Astrocyte (in vitro differentiated cells and primary cell): Measurements from ENCODE around the gene VKORC1L1. TPM values are rescaled to one million over a fixed set of nuclear protein-coding genes. Genes with fewer than 3 reads are reported as not detected.
"Not testable (repeated sequence)": the region's sequence is repeated elsewhere in the genome, so short reads cannot be mapped to it uniquely, and the experiment has no call there.

Source experiments
- DNase-seq: peaks from one replicate; pipeline ENCODE4 v3.0.0-alpha.2; 2010; ENCODE audit warnings: low read depth
- FAIRE-seq: peaks from 2 replicates; lab custom pipeline; 2011; peaks lifted over from hg19 to GRCh38; lab: Jason Lieb, UNC
- H2AFZ ChIP-seq: 2 replicates; pipeline ENCODE4 v1.6.0; 2012; ENCODE audit warnings: low read depth, low read length, inconsistent platforms
- H3K27ac ChIP-seq: 2 replicates; pipeline ENCODE4 v1.5.1; 2011; ENCODE audit warnings: low read depth, low read length, inconsistent platforms
- H3K27me3 ChIP-seq: 2 replicates; pipeline ENCODE4 v1.6.0; 2011; ENCODE audit warnings: low read length, inconsistent platforms; ENCODE audit not compliant: insufficient read depth
- H3K36me3 ChIP-seq: 2 replicates; pipeline ENCODE4 v1.5.1; 2011; ENCODE audit warnings: low read length, inconsistent platforms; ENCODE audit not compliant: insufficient read depth
- H3K4me1 ChIP-seq: 2 replicates; pipeline ENCODE4 v1.5.1; 2011; ENCODE audit warnings: low read length, inconsistent platforms; ENCODE audit not compliant: insufficient read depth
- H3K4me2 ChIP-seq: 2 replicates; pipeline ENCODE4 v1.6.0; 2012; ENCODE audit warnings: low read length, inconsistent platforms
- H3K4me3 ChIP-seq: 2 replicates; pipeline ENCODE4 v1.5.1; 2011; ENCODE audit warnings: low read depth, mild to moderate bottlenecking, low read length, inconsistent platforms; ENCODE audit not compliant: insufficient read depth
- H3K79me2 ChIP-seq: 2 replicates; pipeline ENCODE4 v1.6.0; 2012; ENCODE audit warnings: mild to moderate bottlenecking, low read length, inconsistent platforms; ENCODE audit not compliant: insufficient read depth
- H3K9ac ChIP-seq: 2 replicates; pipeline ENCODE4 v1.6.0; 2012; ENCODE audit warnings: mild to moderate bottlenecking, low read length, inconsistent platforms
- H3K9me3 ChIP-seq: 2 replicates; pipeline ENCODE4 v1.5.1; 2012; ENCODE audit warnings: low read depth, mild to moderate bottlenecking, low read length, inconsistent platforms; ENCODE audit not compliant: insufficient read depth
- H4K20me1 ChIP-seq: 2 replicates; pipeline ENCODE4 v1.6.0; 2012; ENCODE audit warnings: low read length, inconsistent platforms; ENCODE audit not compliant: insufficient read depth
- H3K27ac Mint-ChIP-seq: one replicate; pipeline ENCODE4 v1.8.0; 2021; ENCODE audit warnings: mild to moderate bottlenecking, mixed read lengths; ENCODE audit not compliant: unreplicated experiment
- H3K27me3 Mint-ChIP-seq: one replicate; pipeline ENCODE4 v1.8.0; 2021; ENCODE audit warnings: low read depth, mixed read lengths; ENCODE audit not compliant: unreplicated experiment
- H3K36me3 Mint-ChIP-seq: one replicate; pipeline ENCODE4 v1.8.0; 2021; ENCODE audit warnings: low read depth, mixed read lengths; ENCODE audit not compliant: unreplicated experiment
- H3K4me1 Mint-ChIP-seq: one replicate; pipeline ENCODE4 v1.8.0; 2021; ENCODE audit warnings: low read depth, mixed read lengths; ENCODE audit not compliant: unreplicated experiment
- H3K4me3 Mint-ChIP-seq: one replicate; pipeline ENCODE4 v1.8.0; 2021; ENCODE audit warnings: mild to moderate bottlenecking, moderate library complexity, mixed read lengths; ENCODE audit not compliant: unreplicated experiment
- H3K9me3 Mint-ChIP-seq: one replicate; pipeline ENCODE4 v1.8.0; 2021; ENCODE audit warnings: mild to moderate bottlenecking, mixed read lengths; ENCODE audit not compliant: unreplicated experiment
- CTCF ChIP-seq: IDR thresholded peaks from 2 replicates; pipeline ENCODE4 v1.5.1; 2011; ENCODE audit warnings: low read depth, mild to moderate bottlenecking, inconsistent platforms, low read length, moderate library complexity; ENCODE audit not compliant: insufficient read depth
- EZH2 ChIP-seq: IDR thresholded peaks from 2 replicates; pipeline ENCODE4 v1.6.1; 2012; ENCODE audit warnings: mild to moderate bottlenecking, low read length, inconsistent platforms; ENCODE audit not compliant: insufficient read depth
- total RNA-seq: library from RNA; stranded (reverse); gene quantifications from 2 replicates; pipeline ENCODE4 v1.2.1, GENCODE V29; 2021

Gene VKORC1L1
- total RNA-seq, 1 donor from 2014 or later = 32.3 TPM

- H3K27me3 ChIP-seq, H3K27ac ChIP-seq, H3K27ac Mint-ChIP-seq, H3K27me3 Mint-ChIP-seq, H3K4me2 ChIP-seq, H3K9ac ChIP-seq, H4K20me1 ChIP-seq, DNase-seq, H3K36me3 Mint-ChIP-seq, H3K4me1 Mint-ChIP-seq, H3K9me3 Mint-ChIP-seq, FAIRE-seq, H3K36me3 ChIP-seq, H3K9me3 ChIP-seq, H2AFZ ChIP-seq, H3K4me3 ChIP-seq, H3K4me3 Mint-ChIP-seq, H3K4me1 ChIP-seq: not testable (repeated sequence)
- H3K79me2 ChIP-seq = peaks cover 24% of the 10 kb centered on the region
Observed at GRCh38 chr7:65889722-65890121, 16.8 kb downstream of the VKORC1L1 start.

DNA sequence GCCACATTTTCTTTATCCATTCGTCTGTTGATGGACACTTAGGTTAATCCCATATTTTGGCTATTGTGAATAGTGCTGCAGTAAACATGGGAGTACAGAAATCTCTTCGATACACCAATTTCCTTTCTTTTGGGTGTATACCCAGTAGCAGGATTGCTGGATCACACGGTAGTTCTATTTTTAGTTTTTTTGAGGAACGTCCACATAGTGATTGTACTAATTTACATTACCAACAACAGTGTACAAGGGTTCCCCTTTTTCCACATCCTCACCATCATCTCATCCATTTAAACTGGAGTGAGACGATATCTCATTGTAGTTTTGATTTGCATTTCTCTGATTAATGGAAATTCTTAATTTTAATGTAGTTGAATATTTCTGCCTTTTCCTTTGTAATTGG, 19.3 kb downstream of the VKORC1L1 start:
- H3K4me3 Mint-ChIP-seq = no peak overlapping the region
- H4K20me1 ChIP-seq = peaks cover 11% of the 10 kb centered on the region
- H3K4me2 ChIP-seq = no peak overlapping the region
- no peaks in the 10 kb centered on the region for H3K36me3 ChIP-seq
- no peaks in the 10 kb centered on the region for H3K27me3 ChIP-seq
- no peaks in the 10 kb centered on the region for H3K4me1 Mint-ChIP-seq
- peaks cover 3% of the 10 kb centered on the region for H3K36me3 Mint-ChIP-seq
- no peak overlapping the region for H2AFZ ChIP-seq
- peaks cover 20% of the 10 kb centered on the region for H3K79me2 ChIP-seq
- no peak overlapping the region for H3K9ac ChIP-seq
- no peak overlapping the region for H3K4me3 ChIP-seq
- no peaks in the 10 kb centered on the region for H3K4me1 ChIP-seq
- no peak for FAIRE-seq
- H3K27me3 Mint-ChIP-seq = no peaks in the 10 kb centered on the region
- no peak overlapping the region for H3K27ac ChIP-seq
- no peak for DNase-seq
- H3K9me3 ChIP-seq = no peaks in the 10 kb centered on the region
- TF ChIP-seq EZH2 (no peak), CTCF (no peak)
- no peak overlapping the region for H3K27ac Mint-ChIP-seq
- no peaks in the 10 kb centered on the region for H3K9me3 Mint-ChIP-seq

DNA sequence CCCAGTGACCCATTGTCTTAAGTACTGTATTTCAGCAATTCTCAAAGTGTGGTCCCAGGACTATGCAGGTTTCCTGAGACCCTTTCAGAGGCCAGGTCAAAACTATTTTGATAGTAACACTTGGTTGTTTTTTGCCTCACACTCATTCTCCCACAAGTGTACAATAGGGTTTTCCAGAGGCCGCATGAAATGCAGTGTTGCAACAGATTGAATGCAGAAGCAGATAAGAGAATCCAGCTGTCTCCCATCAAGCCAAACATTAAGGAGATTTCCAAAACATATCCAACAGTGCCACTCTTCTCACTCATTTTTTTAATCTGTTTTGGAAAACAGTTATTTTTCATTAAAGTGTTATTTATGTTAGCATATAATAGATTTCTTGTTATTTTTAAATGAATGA, 20.0 kb downstream of the VKORC1L1 start:
- TF ChIP-seq EZH2 (no peak), CTCF (no peak)
- Histone ChIP-seq H3K27me3 (no peaks in the 10 kb centered on the region), H3K4me3 (no peak overlapping the region), H3K4me2 (no peak overlapping the region), H3K4me1 (no peaks in the 10 kb centered on the region), H3K9ac (no peak overlapping the region), H2AFZ (no peak overlapping the region), H3K36me3 (no peaks in the 10 kb centered on the region), H4K20me1 (peaks cover 11% of the 10 kb centered on the region), H3K79me2 (peaks cover 15% of the 10 kb centered on the region), H3K27ac (no peak overlapping the region), H3K9me3 (no peaks in the 10 kb centered on the region)
- peaks cover 3% of the 10 kb centered on the region for H3K36me3 Mint-ChIP-seq
- H3K9me3 Mint-ChIP-seq = no peaks in the 10 kb centered on the region
- no peak overlapping the region for H3K27ac Mint-ChIP-seq
- no peaks in the 10 kb centered on the region for H3K27me3 Mint-ChIP-seq
- no peaks in the 10 kb centered on the region for H3K4me1 Mint-ChIP-seq
- DNase-seq (no peak), FAIRE-seq (no peak)
- no peak overlapping the region for H3K4me3 Mint-ChIP-seq
